OCI-LY7 (cell line): Measurements from ENCODE around the gene HYLS1. TPM values are rescaled to one million over a fixed set of nuclear protein-coding genes. Genes with fewer than 3 reads are reported as not detected.

Experiments used
- BruUV-seq: library from RNA; stranded (reverse); fragments of 400-500 nt; replicated peaks from 2 replicates; lab custom pipeline; 2021; lab: Mats Ljungman, UMichigan
- CTCF ChIA-PET: fragments of 300-600 bp; sonication (Branson Sonifier 250); formaldehyde crosslinking; loops from one replicate; lab custom pipeline; 2022; ENCODE audit warnings: antibody characterized with exemption; ENCODE audit not compliant: unreplicated experiment; lab: Charles Lee
- POLR2A ChIA-PET: fragments of 300-600 bp; sonication (Branson Sonifier 250); formaldehyde crosslinking; loops from one replicate; lab custom pipeline; 2022; ENCODE audit warnings: antibody characterized with exemption; lab: Charles Lee
- DNase-seq: peaks from one replicate; pipeline ENCODE4 v3.0.0-alpha.2; 2015; ENCODE audit warnings: low spot score
- H2AFZ ChIP-seq: fragments of 200-600 bp; sonication (generic), shearing (Covaris generic); 2 replicates; pipeline ENCODE4 v1.6.1; 2014; ENCODE audit warnings: mild to moderate bottlenecking, antibody characterized with exemption, low read length, moderate library complexity
- H3K27ac ChIP-seq: fragments of 200-600 bp; sonication (generic); 2 replicates; pipeline ENCODE4 v1.5.1; 2014; ENCODE audit warnings: mixed run types, low read depth, mild to moderate bottlenecking, moderate library complexity, low read length, inconsistent platforms; ENCODE audit not compliant: poor library complexity, severe bottlenecking
- H3K36me3 ChIP-seq: fragments of 200-600 bp; sonication (generic); 2 replicates; pipeline ENCODE4 v1.6.1; 2014; ENCODE audit warnings: mild to moderate bottlenecking, antibody characterized with exemption, low read length, moderate library complexity, mixed read lengths; ENCODE audit not compliant: insufficient read depth
- H3K4me1 ChIP-seq: fragments of 200-600 bp; sonication (generic); 2 replicates; pipeline ENCODE4 v1.5.1; 2014; ENCODE audit warnings: mild to moderate bottlenecking, low read length; ENCODE audit not compliant: insufficient read depth, poor library complexity, severe bottlenecking
- H3K4me2 ChIP-seq: fragments of 200-600 bp; sonication (generic); 2 replicates; pipeline ENCODE4 v1.6.1; 2014; ENCODE audit warnings: mild to moderate bottlenecking, low read length
- H3K4me3 ChIP-seq: fragments of 200-600 bp; sonication (generic); 2 replicates; pipeline ENCODE4 v1.5.1; 2014; ENCODE audit warnings: mild to moderate bottlenecking, low read depth, low read length; ENCODE audit not compliant: poor library complexity, severe bottlenecking
- H3K79me2 ChIP-seq: fragments of 200-600 bp; sonication (generic); 2 replicates; pipeline ENCODE4 v1.6.1; 2016; ENCODE audit warnings: low read depth, mild to moderate bottlenecking, low read length, moderate library complexity, mixed read lengths; ENCODE audit not compliant: insufficient read depth
- H3K9me2 ChIP-seq: fragments of 200-600 bp; sonication (generic); 2 replicates; pipeline ENCODE4 v1.6.1; 2016; ENCODE audit warnings: mild to moderate bottlenecking, low read length, mixed read lengths; ENCODE audit not compliant: insufficient read depth
- H3K9me3 ChIP-seq: fragments of 200-600 bp; sonication (generic); 2 replicates; pipeline ENCODE4 v1.6.1; 2014; ENCODE audit warnings: mild to moderate bottlenecking, mixed run types, low read length, mixed read lengths
- H4K20me1 ChIP-seq: fragments of 200-600 bp; sonication (generic); 2 replicates; pipeline ENCODE4 v1.6.1; 2014; ENCODE audit warnings: mild to moderate bottlenecking, antibody characterized with exemption, low read length, moderate library complexity, mixed read lengths; ENCODE audit not compliant: insufficient read depth
- CTCF ChIP-seq: fragments of 200-600 bp; sonication (generic); conservative IDR thresholded peaks from 2 replicates; pipeline ENCODE4 v1.5.1; 2014; ENCODE audit warnings: mild to moderate bottlenecking, antibody characterized with exemption, low read length, moderate library complexity, mixed read lengths
- EZH2phosphoT487 ChIP-seq: fragments of 200-600 bp; sonication (generic); IDR thresholded peaks from 2 replicates; pipeline ENCODE4 v1.6.1; 2018; ENCODE audit warnings: low read depth, borderline replicate concordance, mild to moderate bottlenecking, mixed run types, antibody characterized with exemption, low read length, moderate library complexity, mixed read lengths
- intact Hi-C: fragments of 100-400 bp; cut with micrococcal nuclease; formaldehyde crosslinking; loops from one replicate; pipeline ENCODE4 v1.10.0; 2022; ENCODE audit not compliant: unreplicated experiment
- total RNA-seq, 2 experiments: library from RNA; depleted of rRNA in 1 of 2; stranded (reverse); fragments of >200 nt in 1 of 2; shearing (Covaris generic) in 1 of 2; gene quantifications; 2 replicates each; pipeline ENCODE4 v1.2.3, GENCODE V29; 2014 to 2022

HYLS1 gene
- total RNA-seq, 2 experiments from 2014 or later, result 18.3 to 31.5 TPM

GRCh38 chr11:125926682-125927081 lies 39.2 kb downstream of the HYLS1 start:
- Histone ChIP-seq H3K4me2 (no peak overlapping the region), H3K27ac (no peak overlapping the region), H4K20me1 (no peaks in the 10 kb centered on the region), H3K36me3 (no peaks in the 10 kb centered on the region), H3K4me1 (no peaks in the 10 kb centered on the region), H3K4me3 (no peak overlapping the region), H3K9me2 (no peaks in the 10 kb centered on the region), H3K9me3 (no peaks in the 10 kb centered on the region), H2AFZ (no peak overlapping the region), H3K79me2 (no peaks in the 10 kb centered on the region)
- no peak for DNase-seq
- BruUV-seq, result no TSS peak
- POLR2A ChIA-PET, result no interaction called here
- CTCF ChIA-PET, result no interaction called here
- intact Hi-C loops, result no loop called here
- TF ChIP-seq CTCF, result no peak
- no peak for TF ChIP-seq EZH2phosphoT487

- no peak overlapping the region for H3K4me3 ChIP-seq
- no peaks in the 10 kb centered on the region for H3K79me2 ChIP-seq
- DNase-seq, result no peak
- no peaks in the 10 kb centered on the region for H3K4me1 ChIP-seq
- TF ChIP-seq CTCF (no peak), EZH2phosphoT487 (no peak)
- H3K9me3 ChIP-seq, result no peaks in the 10 kb centered on the region
- ChIA-PET CTCF (no interaction called here), POLR2A (no interaction called here)
- BruUV-seq, result no TSS peak
- intact Hi-C loops, result no loop called here
- no peaks in the 10 kb centered on the region for H4K20me1 ChIP-seq
- H3K36me3 ChIP-seq, result no peaks in the 10 kb centered on the region
- H2AFZ ChIP-seq, result no peak overlapping the region
- no peaks in the 10 kb centered on the region for H3K9me2 ChIP-seq
- H3K27ac ChIP-seq, result no peak overlapping the region
- H3K4me2 ChIP-seq, result no peak overlapping the region
Measured at GRCh38 chr11:125929445-125930075, 42.1 kb downstream of the HYLS1 start.

GRCh38 chr11:125930076-125930450 lies 42.6 kb downstream of the HYLS1 start:
- Histone ChIP-seq H3K27ac (no peak overlapping the region), H3K79me2 (no peaks in the 10 kb centered on the region), H3K4me2 (no peak overlapping the region), H3K4me1 (no peaks in the 10 kb centered on the region), H3K4me3 (no peak overlapping the region), H2AFZ (no peak overlapping the region), H3K9me3 (no peaks in the 10 kb centered on the region), H4K20me1 (no peaks in the 10 kb centered on the region), H3K36me3 (no peaks in the 10 kb centered on the region), H3K9me2 (no peaks in the 10 kb centered on the region)
- CTCF ChIA-PET, result no interaction called here
- BruUV-seq, result no TSS peak
- no peak for DNase-seq
- intact Hi-C loops, result no loop called here
- POLR2A ChIA-PET, result no interaction called here
- TF ChIP-seq CTCF (no peak), EZH2phosphoT487 (no peak)
